GM12872 (cell line): ENCODE data around the gene NFIA.

Experiments used
- TF ChIP-seq, protein P1 (sequence below): IDR thresholded peaks from 3 replicates; pipeline ENCODE4 v1.5.1; 2011; ENCODE audit warnings: low read depth, mild to moderate bottlenecking, low read length, moderate library complexity; ENCODE audit not compliant: insufficient read depth

NFIA gene

GRCh38 chr1:61501971-61502916 lies 419.9 kb downstream of the NFIA start:
- TF ChIP-seq, protein P1, sequence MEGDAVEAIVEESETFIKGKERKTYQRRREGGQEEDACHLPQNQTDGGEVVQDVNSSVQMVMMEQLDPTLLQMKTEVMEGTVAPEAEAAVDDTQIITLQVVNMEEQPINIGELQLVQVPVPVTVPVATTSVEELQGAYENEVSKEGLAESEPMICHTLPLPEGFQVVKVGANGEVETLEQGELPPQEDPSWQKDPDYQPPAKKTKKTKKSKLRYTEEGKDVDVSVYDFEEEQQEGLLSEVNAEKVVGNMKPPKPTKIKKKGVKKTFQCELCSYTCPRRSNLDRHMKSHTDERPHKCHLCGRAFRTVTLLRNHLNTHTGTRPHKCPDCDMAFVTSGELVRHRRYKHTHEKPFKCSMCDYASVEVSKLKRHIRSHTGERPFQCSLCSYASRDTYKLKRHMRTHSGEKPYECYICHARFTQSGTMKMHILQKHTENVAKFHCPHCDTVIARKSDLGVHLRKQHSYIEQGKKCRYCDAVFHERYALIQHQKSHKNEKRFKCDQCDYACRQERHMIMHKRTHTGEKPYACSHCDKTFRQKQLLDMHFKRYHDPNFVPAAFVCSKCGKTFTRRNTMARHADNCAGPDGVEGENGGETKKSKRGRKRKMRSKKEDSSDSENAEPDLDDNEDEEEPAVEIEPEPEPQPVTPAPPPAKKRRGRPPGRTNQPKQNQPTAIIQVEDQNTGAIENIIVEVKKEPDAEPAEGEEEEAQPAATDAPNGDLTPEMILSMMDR: no peak

DNA sequence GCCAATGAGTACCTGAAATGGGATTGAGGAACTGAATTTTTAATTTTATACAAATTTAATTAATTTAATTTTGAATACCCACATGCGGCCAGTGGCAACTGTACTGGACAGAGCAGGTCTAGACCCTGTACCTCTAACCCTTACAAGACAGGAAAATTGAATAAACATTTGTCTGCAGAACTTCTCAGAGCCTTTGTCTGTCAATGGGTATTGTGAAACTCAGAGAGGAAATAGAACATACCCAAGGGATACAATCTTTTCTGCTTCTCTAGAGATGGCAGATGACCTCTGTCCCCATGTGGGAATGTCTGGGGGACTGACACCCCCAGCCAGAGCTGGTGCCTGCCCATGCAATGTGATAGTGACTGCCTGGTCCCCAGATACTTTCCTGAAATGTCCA lies 421.9 kb downstream of the NFIA start:
- TF ChIP-seq, protein P1: no peak

DNA sequence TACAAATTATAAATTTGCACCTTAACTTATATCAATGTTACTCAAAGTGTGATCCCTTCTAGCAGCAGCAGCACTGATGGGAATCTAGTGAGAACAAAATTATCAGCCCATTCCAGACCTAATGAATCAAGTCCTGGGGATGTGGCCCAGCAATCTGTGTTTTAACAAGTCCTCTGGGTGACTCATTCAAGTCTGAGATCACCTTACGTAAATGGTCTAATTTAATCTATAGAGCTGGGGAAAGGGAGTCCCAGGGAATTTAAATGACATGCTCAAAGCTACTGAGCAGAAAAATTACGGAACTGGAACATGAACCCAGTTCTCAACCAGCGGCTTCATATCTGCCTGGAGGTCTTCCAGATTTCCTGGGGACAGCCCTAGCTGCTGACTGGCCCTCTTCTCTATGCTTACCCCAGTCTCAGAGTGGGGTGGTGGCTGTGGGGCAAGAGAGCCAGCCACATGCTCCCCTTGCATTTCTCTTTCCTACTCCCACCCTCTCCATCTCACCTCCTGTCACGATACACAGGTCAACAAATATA lies 422.6 kb downstream of the NFIA start:
- TF ChIP-seq, protein P1: no peak

DNA sequence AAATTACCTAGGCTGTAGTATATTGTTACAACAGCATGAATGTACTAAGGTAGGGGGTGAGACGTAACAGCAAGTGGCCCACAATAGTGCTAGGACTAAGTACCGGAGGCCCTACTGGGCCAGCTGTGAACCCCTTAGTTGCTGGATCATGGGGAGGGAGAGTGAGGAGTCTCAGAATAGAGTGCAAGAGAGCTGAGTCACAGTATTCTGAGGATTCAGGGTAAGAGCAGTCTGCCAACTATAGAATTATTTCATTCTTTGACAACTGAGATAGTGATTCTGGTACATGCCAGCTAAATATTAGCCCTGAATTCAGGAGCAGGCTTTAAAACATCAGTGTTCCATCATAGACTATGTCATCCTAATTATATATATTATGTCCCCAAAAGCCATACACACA lies 423.9 kb downstream of the NFIA start:
- TF ChIP-seq, protein P1: no peak

DNA sequence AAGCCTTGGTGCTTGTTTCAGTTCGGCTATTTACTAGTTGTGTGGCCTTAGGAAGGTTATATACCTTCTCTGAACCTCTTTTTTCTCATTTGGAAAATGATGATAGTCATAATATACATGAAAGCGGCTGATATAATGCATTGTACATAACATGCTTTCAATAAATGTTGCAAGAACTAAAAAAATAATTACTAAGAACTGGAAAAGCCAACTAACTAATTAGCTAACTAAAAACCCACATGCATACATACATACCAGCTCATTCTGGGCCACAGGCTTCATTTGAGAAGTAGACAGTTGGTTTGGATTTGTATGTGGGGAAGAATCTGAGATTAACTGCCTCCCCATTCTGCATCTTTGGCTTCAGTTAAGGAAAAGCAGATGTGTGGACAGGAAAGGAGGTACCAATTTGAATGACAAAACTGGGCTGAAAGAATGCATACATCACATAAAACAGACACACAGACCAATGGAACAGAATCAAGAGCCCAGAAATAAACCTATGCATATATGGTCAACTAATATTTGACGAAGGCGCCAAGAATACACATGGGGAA lies 424.7 kb downstream of the NFIA start:
- TF ChIP-seq, protein P1: no peak
